GM13977 (cell line): ENCODE results near the gene MGAT5B.

Experiments
- DNase-seq: peaks from one replicate; pipeline ENCODE4 v3.0.0; 2012; ENCODE audit warnings: low spot score
- in situ Hi-C: fragments of 300-500 bp; cut with MboI; formaldehyde crosslinking; loops from one replicate; pipeline ENCODE4 v1.12.0; 2022; ENCODE audit warnings: low sequenced_read_pairs, low pct_unique_long_range_greater_than_20kb, mixed read lengths, inconsistent platforms; ENCODE audit not compliant: unreplicated experiment
- TF ChIP-seq, protein P1 (sequence below): IDR thresholded peaks from 2 replicates; pipeline ENCODE4 v1.5.1; 2012; ENCODE audit warnings: mild to moderate bottlenecking, control low read depth; ENCODE audit not compliant: insufficient read depth; ENCODE audit errors: extremely low read depth, missing control alignments

Gene MGAT5B

GRCh38 chr17:76932402-76933333 lies 64.5 kb downstream of the MGAT5B start:
- TF ChIP-seq, protein P1, sequence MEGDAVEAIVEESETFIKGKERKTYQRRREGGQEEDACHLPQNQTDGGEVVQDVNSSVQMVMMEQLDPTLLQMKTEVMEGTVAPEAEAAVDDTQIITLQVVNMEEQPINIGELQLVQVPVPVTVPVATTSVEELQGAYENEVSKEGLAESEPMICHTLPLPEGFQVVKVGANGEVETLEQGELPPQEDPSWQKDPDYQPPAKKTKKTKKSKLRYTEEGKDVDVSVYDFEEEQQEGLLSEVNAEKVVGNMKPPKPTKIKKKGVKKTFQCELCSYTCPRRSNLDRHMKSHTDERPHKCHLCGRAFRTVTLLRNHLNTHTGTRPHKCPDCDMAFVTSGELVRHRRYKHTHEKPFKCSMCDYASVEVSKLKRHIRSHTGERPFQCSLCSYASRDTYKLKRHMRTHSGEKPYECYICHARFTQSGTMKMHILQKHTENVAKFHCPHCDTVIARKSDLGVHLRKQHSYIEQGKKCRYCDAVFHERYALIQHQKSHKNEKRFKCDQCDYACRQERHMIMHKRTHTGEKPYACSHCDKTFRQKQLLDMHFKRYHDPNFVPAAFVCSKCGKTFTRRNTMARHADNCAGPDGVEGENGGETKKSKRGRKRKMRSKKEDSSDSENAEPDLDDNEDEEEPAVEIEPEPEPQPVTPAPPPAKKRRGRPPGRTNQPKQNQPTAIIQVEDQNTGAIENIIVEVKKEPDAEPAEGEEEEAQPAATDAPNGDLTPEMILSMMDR = no peak

GRCh38 chr17:76934561-76935320 lies 66.5 kb downstream of the MGAT5B start:
- TF ChIP-seq, protein P1 = no peak
- in situ Hi-C loops = no loop called here

More at GRCh38 chr17:76932402-76933333, 64.5 kb downstream of the MGAT5B start:
- no peak for DNase-seq
- in situ Hi-C loops = no loop called here

DNA sequence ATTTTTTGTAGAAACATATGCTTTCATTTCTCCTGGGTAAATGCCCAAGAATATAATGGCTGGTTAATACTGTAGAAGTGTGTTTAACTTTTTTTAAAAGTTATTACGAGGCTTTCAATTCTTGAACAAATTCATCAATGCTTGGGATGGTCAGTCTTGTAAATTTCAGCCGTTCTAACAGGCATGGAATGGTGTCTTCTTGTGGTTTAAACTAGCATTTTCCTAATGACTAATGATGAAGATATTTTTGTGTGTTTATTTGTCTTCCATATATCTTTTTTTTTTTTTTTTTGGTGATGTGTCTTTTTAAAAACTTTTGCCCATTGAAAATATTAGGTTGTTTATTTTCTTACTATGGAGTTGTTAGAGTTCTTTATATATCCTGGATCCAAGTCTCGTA lies 67.1 kb downstream of the MGAT5B start:
- TF ChIP-seq, protein P1 = no peak
- in situ Hi-C loops = no loop called here
- no peak for DNase-seq

More at GRCh38 chr17:76934561-76935320, 66.5 kb downstream of the MGAT5B start:
- DNase-seq = no peak

- TF ChIP-seq, protein P1 = no peak
- in situ Hi-C loops = no loop called here
- no peak for DNase-seq
These were observed 69.0 kb downstream of the MGAT5B start for GRCh38 chr17:76937238-76937637.

DNA sequence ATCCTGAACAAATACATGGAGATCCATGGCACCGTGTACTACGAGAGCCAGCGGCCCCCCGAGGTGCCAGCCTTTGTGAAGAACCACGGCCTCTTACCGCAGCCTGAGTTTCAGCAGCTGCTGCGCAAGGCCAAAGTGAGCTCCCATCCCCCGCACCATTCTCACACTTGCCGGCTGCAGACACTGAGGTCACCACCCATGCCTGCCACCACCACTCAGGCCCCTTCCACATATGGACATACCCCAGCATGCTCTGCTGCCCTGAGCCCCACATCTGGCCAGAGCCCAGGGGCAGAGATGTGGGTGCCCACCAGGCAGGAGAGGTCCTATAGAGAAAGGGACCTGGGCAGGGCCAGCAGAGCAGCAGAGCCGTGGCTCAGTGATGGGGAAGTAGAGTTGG lies 69.8 kb downstream of the MGAT5B start:
- TF ChIP-seq, protein P1 = no peak
- DNase-seq = no peak
- in situ Hi-C loops = no loop called here

GRCh38 chr17:76940295-76940694 lies 72.1 kb downstream of the MGAT5B start:
- in situ Hi-C loops = no loop called here
- TF ChIP-seq, protein P1 = no peak
- DNase-seq = no peak
